GM20000 (cell line): Measurements from ENCODE around the gene SLC2A4.

Experiments
- DNase-seq: peaks from one replicate; pipeline ENCODE4 v3.0.0; 2012; ENCODE audit warnings: low spot score
- CTCF ChIP-seq: IDR thresholded peaks from 2 replicates; pipeline ENCODE4 v1.5.1; 2012; ENCODE audit warnings: mild to moderate bottlenecking, control low read depth; ENCODE audit errors: extremely low read depth, missing control alignments

SLC2A4 gene

GRCh38 chr17:7296189-7296861 is 14.8 kb downstream of the SLC2A4 start:
- TF ChIP-seq CTCF = peak; percentile 99
- DNase-seq = peak; percentile 89

- DNase-seq = no peak
- TF ChIP-seq CTCF = no peak
These were observed 22.7 kb downstream of the SLC2A4 start for GRCh38 chr17:7304179-7304578.

GRCh38 chr17:7306911-7307685 is 25.6 kb downstream of the SLC2A4 start, which contains the start of gene EIF5A:
Gene EIF5A (plus strand): TSS chr17:7307628. CDS start chr17:7309636, 2,008 bp downstream.
- TF ChIP-seq CTCF = no peak
- peak; percentile 98 for DNase-seq

GRCh38 chr17:7307686-7308624 is 26.4 kb downstream of the SLC2A4 start:
- no peak for TF ChIP-seq CTCF
- no peak for DNase-seq

- peak; percentile 86 for DNase-seq
- TF ChIP-seq CTCF = no peak
These were observed 27.3 kb downstream of the SLC2A4 start for GRCh38 chr17:7308625-7309433.

- DNase-seq = no peak
- no peak for TF ChIP-seq CTCF
These were observed 28.1 kb downstream of the SLC2A4 start for GRCh38 chr17:7309628-7310027.
